Cardiac ventricle fibroblast (primary cell): Measurements from ENCODE around the gene SCGB1A1. TPM values are rescaled to one million over a fixed set of nuclear protein-coding genes. Genes with fewer than 3 reads are reported as not detected.

Experiments
- total RNA-seq: library from RNA; depleted of rRNA; stranded (reverse); fragments of >200 nt; gene quantifications from 2 replicates; pipeline ENCODE4 v1.2.3, GENCODE V29; 2015

Gene SCGB1A1
- total RNA-seq = not detected in 2 replicates

GRCh38 chr11:62418733-62419132 lies at the start of gene SCGB1A1:
TSS of gene SCGB1A1 (plus strand) at chr11:62419033. CDS start at chr11:62419096, 63 bp downstream.

Other genes starting within 250 kb of the SCGB1A1 start
- gene SCGB1D1, start 228.8 kb upstream of the SCGB1A1 start, total RNA-seq = not detected in 2 replicates
- not detected in 2 replicates for gene SCGB2A1, start 210.4 kb upstream of the SCGB1A1 start, total RNA-seq
- not detected in 2 replicates for gene SCGB1D2, start 176.8 kb upstream of the SCGB1A1 start, total RNA-seq
- not detected in 2 replicates for gene SCGB2A2, start 148.9 kb upstream of the SCGB1A1 start, total RNA-seq
- not detected in 2 replicates for gene SCGB1D4, start 120.0 kb upstream of the SCGB1A1 start, total RNA-seq
- 0.15 and 0.44 TPM in 2 replicates for gene ASRGL1, start 81.6 kb upstream of the SCGB1A1 start, total RNA-seq
- gene AHNAK, start 127.8 kb downstream of the SCGB1A1 start, total RNA-seq = 438 and 502 TPM in 2 replicates
- 1,923 and 1,968 TPM in 2 replicates for gene EEF1G, start 154.9 kb downstream of the SCGB1A1 start, total RNA-seq
- gene TUT1, start 172.5 kb downstream of the SCGB1A1 start, total RNA-seq = 10.5 and 11.9 TPM in 2 replicates
- 45.8 and 56.8 TPM in 2 replicates for gene MTA2, start 182.8 kb downstream of the SCGB1A1 start, total RNA-seq
- gene EML3, start 193.7 kb downstream of the SCGB1A1 start, total RNA-seq = 50.7 and 57.5 TPM in 2 replicates
- 24.8 and 25.3 TPM in 2 replicates for gene ROM1, start 194.2 kb downstream of the SCGB1A1 start, total RNA-seq
- gene B3GAT3, start 203.0 kb downstream of the SCGB1A1 start, total RNA-seq = 30.9 and 37.1 TPM in 2 replicates
- 322 and 338 TPM in 2 replicates for gene GANAB, start 227.6 kb downstream of the SCGB1A1 start, total RNA-seq
- 24.1 and 26.5 TPM in 2 replicates for gene INTS5, start 234.3 kb downstream of the SCGB1A1 start, total RNA-seq
- 24.8 and 38.0 TPM in 2 replicates for gene C11orf98, start 246.2 kb downstream of the SCGB1A1 start, total RNA-seq
- 2.4 and 3.7 TPM in 2 replicates for gene CSKMT, start 246.3 kb downstream of the SCGB1A1 start, total RNA-seq